Measurements from ENCODE around the gene MLX. TPM values are rescaled to one million over a fixed set of nuclear protein-coding genes. Genes with fewer than 3 reads are reported as not detected.
A peak's percentile ranks its signal among the peaks of the same experiment; 100 is the strongest.

The MLX gene
- total and polyA plus RNA-seq, 10 of the 15 experiments (the other 5 are each of a cell fraction or from before 2014, with no cell fraction given) = 34.4 to 65.0 (median 44.4) TPM

DNA sequence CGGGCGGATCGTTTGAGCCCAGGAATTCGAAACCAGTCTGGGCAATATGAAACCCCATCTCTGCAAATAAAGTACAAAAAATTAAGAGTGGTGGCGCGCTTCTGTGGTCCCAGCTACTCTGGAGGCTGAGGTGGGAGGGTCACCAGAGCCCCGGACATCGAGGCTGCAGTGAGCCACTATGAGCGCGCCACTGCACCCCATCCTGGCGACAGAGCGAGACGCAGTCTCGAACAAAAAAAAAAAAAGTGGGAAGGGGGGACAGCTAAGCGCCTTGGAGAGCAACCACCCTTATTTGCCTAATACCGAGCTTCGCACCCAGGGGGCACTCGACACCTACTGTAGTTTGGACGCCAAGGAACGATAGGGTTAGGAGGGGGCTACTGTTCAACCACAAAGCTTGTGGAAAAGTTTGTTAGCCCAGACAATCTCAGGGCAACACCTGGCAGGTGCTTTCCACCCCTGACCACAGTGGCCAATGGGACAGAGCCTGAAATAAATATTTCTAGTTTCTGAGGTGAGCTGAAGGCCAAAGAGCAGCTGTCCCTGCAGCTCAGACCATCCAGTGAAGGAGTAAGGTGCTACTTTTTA, 11.5 kb downstream of the MLX start (continued):
- TF ChIP-seq BCLAF1 (IDR thresholded peaks at IDR 0.05) (no peak), BCL11A (IDR thresholded peaks at IDR 0.05; ENCODE audit: low read depth, low read length) (peak; percentile 71), STAT3 (IDR thresholded peaks at IDR 0.05; ENCODE audit: low read depth, low read length) (no peak), SRF (IDR thresholded peaks at IDR 0.05; ENCODE audit: low read depth in 2 of 2, low read length in 2 of 2) (0 out of 4 replicates have a peak, but pooled peaks of 1 of the 2 experiments have one; percentile 19), NR2F1 (conservative IDR thresholded peaks at IDR 0.05) (peak; percentile 94), IRF4 (IDR thresholded peaks at IDR 0.05; ENCODE audit: low read depth, low read length) (0 out of 2 replicates have a peak, but pooled peaks have one; percentile 56), POLR2A (IDR thresholded peaks at IDR 0.05; ENCODE audit: low read depth, low read length) (no peak), MTA3 (IDR thresholded peaks at IDR 0.05; ENCODE audit: borderline replicate concordance, low read length) (0 out of 2 replicates have a peak, but pooled peaks have one; percentile 36), ZNF687 (IDR thresholded peaks at IDR 0.05) (no peak), TCF12 (IDR thresholded peaks at IDR 0.05; ENCODE audit: low read depth, low read length) (peak; percentile 97), PAX5 (IDR thresholded peaks at IDR 0.05; ENCODE audit: borderline replicate concordance, low read depth, low read length) (peak; percentile 53; the same call in 1 of the 2 replicates), POLR2AphosphoS5 (IDR thresholded peaks at IDR 0.05; ENCODE audit: low read length) (peak; percentile 8; the same call in 1 of the 2 replicates), ATF7 (IDR thresholded peaks at IDR 0.05; ENCODE audit: low read depth) (0 out of 2 replicates have a peak, but pooled peaks have one; percentile 12), GABPA (IDR thresholded peaks at IDR 0.05; ENCODE audit: low read depth) (no peak), CHD2 (IDR thresholded peaks at IDR 0.05; ENCODE audit: borderline replicate concordance, low read depth, low read length) (peak; percentile 4; the same call in 1 of the 2 replicates), RCOR1 (conservative IDR thresholded peaks at IDR 0.05; ENCODE audit: low read depth, low read length) (no peak), NFIC (IDR thresholded peaks at IDR 0.05; ENCODE audit: low read depth, low read length) (peak; percentile 73)
- TF ChIP-seq, protein P1, sequence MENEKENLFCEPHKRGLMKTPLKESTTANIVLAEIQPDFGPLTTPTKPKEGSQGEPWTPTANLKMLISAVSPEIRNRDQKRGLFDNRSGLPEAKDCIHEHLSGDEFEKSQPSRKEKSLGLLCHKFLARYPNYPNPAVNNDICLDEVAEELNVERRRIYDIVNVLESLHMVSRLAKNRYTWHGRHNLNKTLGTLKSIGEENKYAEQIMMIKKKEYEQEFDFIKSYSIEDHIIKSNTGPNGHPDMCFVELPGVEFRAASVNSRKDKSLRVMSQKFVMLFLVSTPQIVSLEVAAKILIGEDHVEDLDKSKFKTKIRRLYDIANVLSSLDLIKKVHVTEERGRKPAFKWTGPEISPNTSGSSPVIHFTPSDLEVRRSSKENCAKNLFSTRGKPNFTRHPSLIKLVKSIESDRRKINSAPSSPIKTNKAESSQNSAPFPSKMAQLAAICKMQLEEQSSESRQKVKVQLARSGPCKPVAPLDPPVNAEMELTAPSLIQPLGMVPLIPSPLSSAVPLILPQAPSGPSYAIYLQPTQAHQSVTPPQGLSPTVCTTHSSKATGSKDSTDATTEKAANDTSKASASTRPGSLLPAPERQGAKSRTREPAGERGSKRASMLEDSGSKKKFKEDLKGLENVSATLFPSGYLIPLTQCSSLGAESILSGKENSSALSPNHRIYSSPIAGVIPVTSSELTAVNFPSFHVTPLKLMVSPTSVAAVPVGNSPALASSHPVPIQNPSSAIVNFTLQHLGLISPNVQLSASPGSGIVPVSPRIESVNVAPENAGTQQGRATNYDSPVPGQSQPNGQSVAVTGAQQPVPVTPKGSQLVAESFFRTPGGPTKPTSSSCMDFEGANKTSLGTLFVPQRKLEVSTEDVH (IDR thresholded peaks at IDR 0.05; ENCODE audit: low read depth, partially characterized antibody) = no peak
- TF ChIP-seq, protein P2, sequence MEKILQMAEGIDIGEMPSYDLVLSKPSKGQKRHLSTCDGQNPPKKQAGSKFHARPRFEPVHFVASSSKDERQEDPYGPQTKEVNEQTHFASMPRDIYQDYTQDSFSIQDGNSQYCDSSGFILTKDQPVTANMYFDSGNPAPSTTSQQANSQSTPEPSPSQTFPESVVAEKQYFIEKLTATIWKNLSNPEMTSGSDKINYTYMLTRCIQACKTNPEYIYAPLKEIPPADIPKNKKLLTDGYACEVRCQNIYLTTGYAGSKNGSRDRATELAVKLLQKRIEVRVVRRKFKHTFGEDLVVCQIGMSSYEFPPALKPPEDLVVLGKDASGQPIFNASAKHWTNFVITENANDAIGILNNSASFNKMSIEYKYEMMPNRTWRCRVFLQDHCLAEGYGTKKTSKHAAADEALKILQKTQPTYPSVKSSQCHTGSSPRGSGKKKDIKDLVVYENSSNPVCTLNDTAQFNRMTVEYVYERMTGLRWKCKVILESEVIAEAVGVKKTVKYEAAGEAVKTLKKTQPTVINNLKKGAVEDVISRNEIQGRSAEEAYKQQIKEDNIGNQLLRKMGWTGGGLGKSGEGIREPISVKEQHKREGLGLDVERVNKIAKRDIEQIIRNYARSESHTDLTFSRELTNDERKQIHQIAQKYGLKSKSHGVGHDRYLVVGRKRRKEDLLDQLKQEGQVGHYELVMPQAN (conservative IDR thresholded peaks at IDR 0.05) = 0 out of 2 replicates have a peak, but pooled peaks have one; percentile 39
